B cell (primary cell): ENCODE measurements around the gene WTAP. TPM values are rescaled to one million over a fixed set of nuclear protein-coding genes. Genes with fewer than 3 reads are reported as not detected.

ENCODE experiments used
- ATAC-seq: fragments of 200-7000 bp; cut with Tn5 transposase; one replicate; pipeline ENCODE4 v1.10.0; 2021; ENCODE audit warnings: low read depth, mild to moderate bottlenecking, moderate number of reproducible peaks, moderate library complexity
- CTCF ChIA-PET: fragments of 350-600 bp; sonication (Branson Sonifier 250); formaldehyde crosslinking; loops from one replicate; lab custom pipeline; 2021; ENCODE audit warnings: antibody characterized with exemption, inconsistent platforms; lab: Charles Lee
- POLR2A ChIA-PET: fragments of 350-600 bp; sonication (Branson Sonifier 250); formaldehyde crosslinking; loops from one replicate; lab custom pipeline; 2021; ENCODE audit warnings: antibody characterized with exemption; lab: Charles Lee
- DNase-seq: peaks from one replicate; pipeline ENCODE4 v3.0.0; 2013
- H2AFZ ChIP-seq: 2 replicates; pipeline ENCODE4 v1.6.1; 2012; ENCODE audit warnings: mild to moderate bottlenecking, low read depth, low read length; ENCODE audit not compliant: insufficient read depth, poor library complexity, severe bottlenecking
- H3K27ac ChIP-seq, 2 donors: 1 replicate in 1 of 2; 2 replicates in 1 of 2; pipeline ENCODE4 v1.5.1; 2012 to 2013; ENCODE audit warnings: low read length in 2 of 2, mild to moderate bottlenecking in 2 of 2, moderate library complexity in 1 of 2
- H3K27me3 ChIP-seq, 4 experiments: fragments of 200-600 bp in 1 of 4; sonication (generic) in 1 of 4; replicated peaks in 1 of 4; 1 replicate in 2 of 4; 2 replicates in 2 of 4; pipeline versions ENCODE4 v1.6.1 to v1.7.0; 2013 to 2016; ENCODE audit warnings: low read length in 3 of 4, mild to moderate bottlenecking in 2 of 4, mixed read lengths in 1 of 4, moderate library complexity in 1 of 4; ENCODE audit not compliant: insufficient read depth in 4 of 4, control insufficient read depth in 3 of 4; ENCODE audit errors: control extremely low read depth in 1 of 4
- H3K36me3 ChIP-seq, 2 experiments: replicated peaks in 1 of 2; 1 replicate in 1 of 2; 2 replicates in 1 of 2; pipeline versions ENCODE4 v1.6.1 to v1.7.1; 2013; ENCODE audit warnings: low read length in 1 of 2; ENCODE audit not compliant: insufficient read depth in 2 of 2, control insufficient read depth in 1 of 2; ENCODE audit errors: control extremely low read depth in 1 of 2, extremely low read depth in 1 of 2
- H3K4me1 ChIP-seq, 2 donors: fragments of 200-600 bp in 1 of 2; sonication (generic) in 1 of 2; 1 replicate in 1 of 2; 2 replicates in 1 of 2; pipeline versions ENCODE4 v1.5.1 to v1.6.1; 2013 to 2017; ENCODE audit warnings: low read length in 2 of 2; ENCODE audit not compliant: control insufficient read depth in 2 of 2, insufficient read depth in 2 of 2
- H3K4me2 ChIP-seq: replicated peaks from 2 replicates; pipeline ENCODE3; 2012; ENCODE audit warnings: mild to moderate bottlenecking, low read depth, low read length; ENCODE audit not compliant: poor library complexity, severe bottlenecking
- H3K4me3 ChIP-seq, 5 experiments: fragments of 200-600 bp in 1 of 5; sonication (generic) in 1 of 5; 1 replicate in 3 of 5; 2 replicates in 2 of 5; pipeline versions ENCODE4 v1.5.1 to v1.7.0; 2011 to 2016; ENCODE audit warnings: low read length in 4 of 5, mild to moderate bottlenecking in 4 of 5, low read depth in 2 of 5, control low read depth in 1 of 5, moderate library complexity in 1 of 5; ENCODE audit not compliant: insufficient read depth in 1 of 5; ENCODE audit errors: control extremely low read depth in 1 of 5, extremely low read depth in 1 of 5
- H3K79me2 ChIP-seq: fragments of 200-600 bp; sonication (generic); one replicate; pipeline ENCODE4 v1.6.0; 2016; ENCODE audit warnings: low read length; ENCODE audit not compliant: control insufficient read depth, insufficient read depth
- H3K9ac ChIP-seq: fragments of 200-600 bp; sonication (generic); 2 replicates; pipeline ENCODE4 v1.6.1; 2017; ENCODE audit warnings: mild to moderate bottlenecking, low read length, moderate library complexity
- H3K9me3 ChIP-seq, 3 donors: one replicate each; pipeline versions ENCODE4 v1.6.1 to v1.7.1; 2013; ENCODE audit warnings: low read length in 2 of 3; ENCODE audit not compliant: control insufficient read depth in 2 of 3, insufficient read depth in 1 of 3; ENCODE audit errors: control extremely low read depth in 1 of 3
- H4K20me1 ChIP-seq: 2 replicates; pipeline ENCODE4 v1.6.0; 2012; ENCODE audit warnings: mild to moderate bottlenecking, low read length; ENCODE audit not compliant: insufficient read depth, control insufficient read depth, poor library complexity, severe bottlenecking
- H3K27ac Mint-ChIP-seq: one replicate; pipeline ENCODE4 v1.8.0; 2021; ENCODE audit warnings: mixed read lengths
- H3K27me3 Mint-ChIP-seq: one replicate; pipeline ENCODE4 v1.8.0; 2021; ENCODE audit warnings: mixed read lengths
- H3K4me1 Mint-ChIP-seq: one replicate; pipeline ENCODE4 v1.8.0; 2021; ENCODE audit warnings: mixed read lengths
- H3K4me3 Mint-ChIP-seq: one replicate; pipeline ENCODE4 v1.8.0; 2021; ENCODE audit warnings: mixed read lengths
- H3K9me3 Mint-ChIP-seq: one replicate; pipeline ENCODE4 v1.8.0; 2022; ENCODE audit warnings: mixed read lengths; ENCODE audit not compliant: insufficient read depth
- EZH2 ChIP-seq: IDR thresholded peaks from 2 replicates; pipeline ENCODE4 v1.6.1; 2012; ENCODE audit warnings: borderline replicate concordance, low read depth, mild to moderate bottlenecking, moderate library complexity, low read length; ENCODE audit not compliant: insufficient read depth, poor library complexity, severe bottlenecking
- WGBS: methylation state at CpG from one replicate; pipeline ENCODE4 v1.1.5; 2013; ENCODE audit warnings: missing lambda C conversion rate; ENCODE audit not compliant: insufficient coverage; 5-methylcytosine and 5-hydroxymethylcytosine counted together
- intact Hi-C: fragments of 100-400 bp; cut with micrococcal nuclease; formaldehyde crosslinking; loops from one replicate; pipeline ENCODE4 v1.10.0; 2022
- polyA plus RNA-seq: library from polyadenylated mRNA; depleted of rRNA; stranded (reverse); fragments of >200 nt; gene quantifications from 2 replicates; pipeline ENCODE4 v1.2.3, GENCODE V29; 2012
- total RNA-seq, 2 donors: library from RNA; stranded (reverse); fragments of 120-200 nt in 1 of 2; gene quantifications; 1 replicate in 1 of 2; 2 replicates in 1 of 2; pipeline versions ENCODE4 v1.2.3 to v1.2.4, GENCODE V29; 2013 to 2022
- TF ChIP-seq, protein P1 (sequence below): fragments of 200-600 bp; IDR thresholded peaks from one replicate; pipeline ENCODE4 v1.8.0; 2022; ENCODE audit warnings: antibody characterized with exemption, mild to moderate bottlenecking

Gene WTAP
- total and polyA plus RNA-seq, 2 donors (not counting 1 experiment from before 2014, with no cell fraction given): 34.2 to 165 TPM

DNA sequence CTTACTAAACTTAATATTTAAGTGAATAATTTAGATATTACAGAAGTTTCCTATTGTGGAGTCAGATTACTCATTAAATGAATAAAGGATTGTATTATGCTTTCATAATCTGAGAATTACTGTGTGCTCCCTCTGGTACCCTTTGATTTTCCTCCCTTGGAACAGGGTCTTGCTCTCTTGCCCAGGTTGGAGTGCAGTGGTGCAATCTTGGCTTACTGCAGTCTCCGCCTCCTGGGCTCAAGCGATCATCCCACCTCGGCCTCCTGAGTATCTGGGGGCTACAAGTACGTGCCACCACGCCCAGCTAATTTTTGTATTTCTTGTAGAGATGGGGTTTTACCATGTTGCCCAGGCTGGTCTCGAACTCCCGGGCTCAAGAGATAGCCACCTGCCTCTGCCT is 9.6 kb downstream of the WTAP start:
- Histone ChIP-seq H3K27me3 (no peaks in the 10 kb centered on the region), H3K79me2 (peaks cover 96% of the 10 kb centered on the region), H4K20me1 (peaks cover 66% of the 10 kb centered on the region), H3K27ac (no peak overlapping the region), H2AFZ (no peak overlapping the region), H3K4me2 (no peak overlapping the region), H3K4me3 (no peak overlapping the region), H3K9ac (no peak overlapping the region), H3K4me1 (peaks cover 7 to 8% of the 10 kb centered on the region in 2 donors), H3K36me3 (peaks cover under 1 to 35% of the 10 kb centered on the region in 2 experiments), H3K9me3 (no peaks in the 10 kb centered on the region)
- TF ChIP-seq, protein P1, sequence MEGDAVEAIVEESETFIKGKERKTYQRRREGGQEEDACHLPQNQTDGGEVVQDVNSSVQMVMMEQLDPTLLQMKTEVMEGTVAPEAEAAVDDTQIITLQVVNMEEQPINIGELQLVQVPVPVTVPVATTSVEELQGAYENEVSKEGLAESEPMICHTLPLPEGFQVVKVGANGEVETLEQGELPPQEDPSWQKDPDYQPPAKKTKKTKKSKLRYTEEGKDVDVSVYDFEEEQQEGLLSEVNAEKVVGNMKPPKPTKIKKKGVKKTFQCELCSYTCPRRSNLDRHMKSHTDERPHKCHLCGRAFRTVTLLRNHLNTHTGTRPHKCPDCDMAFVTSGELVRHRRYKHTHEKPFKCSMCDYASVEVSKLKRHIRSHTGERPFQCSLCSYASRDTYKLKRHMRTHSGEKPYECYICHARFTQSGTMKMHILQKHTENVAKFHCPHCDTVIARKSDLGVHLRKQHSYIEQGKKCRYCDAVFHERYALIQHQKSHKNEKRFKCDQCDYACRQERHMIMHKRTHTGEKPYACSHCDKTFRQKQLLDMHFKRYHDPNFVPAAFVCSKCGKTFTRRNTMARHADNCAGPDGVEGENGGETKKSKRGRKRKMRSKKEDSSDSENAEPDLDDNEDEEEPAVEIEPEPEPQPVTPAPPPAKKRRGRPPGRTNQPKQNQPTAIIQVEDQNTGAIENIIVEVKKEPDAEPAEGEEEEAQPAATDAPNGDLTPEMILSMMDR: no peak
- no peak for TF ChIP-seq EZH2
- Mint-ChIP-seq H3K4me3 (no peak overlapping the region), H3K27me3 (no peaks in the 10 kb centered on the region), H3K27ac (no peak overlapping the region), H3K9me3 (no peaks in the 10 kb centered on the region), H3K4me1 (peaks cover 33% of the 10 kb centered on the region)
- 90% methylated on average over 2 of the region's 7 CpGs for WGBS
- ChIA-PET CTCF (interaction anchor here (0.9 to 2.4 kb wide), 2 partner anchors 27 to 45 kb away, joined by 3 to 9 read pairs; no protein-coding TSS in a partner anchor), POLR2A (no interaction called here)
- DNase-seq (no peak), ATAC-seq (no peak)
- intact Hi-C loops: no loop called here

DNA sequence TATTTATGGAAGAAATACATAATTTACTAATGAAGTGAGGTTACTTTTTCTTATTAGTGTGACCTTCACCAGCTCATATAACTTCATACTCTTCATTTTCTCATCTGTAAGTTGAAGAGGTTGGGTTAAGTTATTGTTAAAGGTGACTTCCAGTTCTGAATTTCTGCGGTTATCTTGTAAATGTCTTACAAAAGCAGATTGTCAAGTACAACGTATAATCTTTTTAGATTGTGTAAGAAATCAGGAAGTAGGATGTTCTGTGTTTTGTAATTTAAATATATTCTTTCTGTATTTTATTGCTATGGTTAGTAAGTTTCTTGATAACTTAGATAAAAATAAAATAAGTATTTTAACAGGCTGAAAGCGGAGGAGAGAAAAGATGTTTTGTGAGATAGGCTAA is 12.0 kb downstream of the WTAP start:
- Histone ChIP-seq H3K36me3 (peaks cover 0 to 59% of the 10 kb centered on the region in 2 experiments), H3K9ac (no peak overlapping the region), H3K4me2 (no peak overlapping the region), H2AFZ (no peak overlapping the region), H3K79me2 (peaks cover 84% of the 10 kb centered on the region), H3K4me1 (peaks cover under 1 to 4% of the 10 kb centered on the region in 2 donors), H3K27me3 (no peaks in the 10 kb centered on the region), H4K20me1 (peaks cover 55% of the 10 kb centered on the region), H3K27ac (peak overlapping the region in 1 of 2 donors; percentile 28), H3K4me3 (no peak overlapping the region), H3K9me3 (no peaks in the 10 kb centered on the region)
- ChIA-PET CTCF (interaction anchor here (1.7 kb wide), 1 partner anchor 18 kb away, joined by 10 read pairs; no protein-coding TSS in a partner anchor), POLR2A (no interaction called here)
- Mint-ChIP-seq H3K4me1 (peaks cover 18% of the 10 kb centered on the region), H3K9me3 (no peaks in the 10 kb centered on the region), H3K27ac (no peak overlapping the region), H3K27me3 (no peaks in the 10 kb centered on the region), H3K4me3 (no peak overlapping the region)
- no peak for DNase-seq
- intact Hi-C loops: loop anchor here (1.0 kb wide), 1 partner anchor 10 kb away; no protein-coding TSS in a partner anchor
- no CpG with 5 or more reads among the region's 3 CpGs for WGBS
- ATAC-seq: no peak
- TF ChIP-seq EZH2: no peak
- TF ChIP-seq, protein P1: no peak
